Lower leg skin (tissue), 3 donors: ENCODE measurements around the gene DMKN.

Source experiments
- POLR2A ChIP-seq, 2 donors: fragments of 450-650 bp; IDR thresholded peaks; one replicate each; pipeline ENCODE4 v1.6.1; 2016 to 2017; ENCODE audit warnings: antibody characterized with exemption in 2 of 2, mild to moderate bottlenecking in 1 of 2, moderate library complexity in 1 of 2
- TF ChIP-seq, protein P1 (sequence below), 3 donors: fragments of 450-650 bp; IDR thresholded peaks; one replicate each; pipeline ENCODE4 v1.5.1; 2016; ENCODE audit warnings: antibody characterized with exemption in 3 of 3, mild to moderate bottlenecking in 3 of 3, moderate library complexity in 2 of 3

DNA sequence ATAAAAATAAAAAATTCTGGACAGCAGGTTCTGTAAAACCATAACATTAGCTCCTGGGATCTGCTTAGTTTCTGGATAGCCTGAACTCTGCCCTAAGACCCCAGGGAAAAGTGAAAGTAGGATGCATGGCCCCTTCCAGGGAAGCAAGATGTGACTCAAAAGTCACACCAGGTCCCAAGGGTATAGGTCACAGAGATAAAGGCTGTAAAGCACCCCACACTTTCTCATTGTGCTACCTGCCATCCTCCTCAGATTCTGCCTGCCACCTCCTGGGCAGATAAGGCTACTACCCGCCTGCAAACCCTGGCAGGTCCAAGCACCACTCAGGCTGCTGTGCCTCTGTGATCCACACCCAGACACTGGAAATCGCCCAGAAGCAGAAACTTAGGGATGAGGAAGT lies 44.8 kb downstream of the DMKN start:
- TF ChIP-seq POLR2A (IDR thresholded peaks at IDR 0.05) = no peak
- TF ChIP-seq, protein P1, sequence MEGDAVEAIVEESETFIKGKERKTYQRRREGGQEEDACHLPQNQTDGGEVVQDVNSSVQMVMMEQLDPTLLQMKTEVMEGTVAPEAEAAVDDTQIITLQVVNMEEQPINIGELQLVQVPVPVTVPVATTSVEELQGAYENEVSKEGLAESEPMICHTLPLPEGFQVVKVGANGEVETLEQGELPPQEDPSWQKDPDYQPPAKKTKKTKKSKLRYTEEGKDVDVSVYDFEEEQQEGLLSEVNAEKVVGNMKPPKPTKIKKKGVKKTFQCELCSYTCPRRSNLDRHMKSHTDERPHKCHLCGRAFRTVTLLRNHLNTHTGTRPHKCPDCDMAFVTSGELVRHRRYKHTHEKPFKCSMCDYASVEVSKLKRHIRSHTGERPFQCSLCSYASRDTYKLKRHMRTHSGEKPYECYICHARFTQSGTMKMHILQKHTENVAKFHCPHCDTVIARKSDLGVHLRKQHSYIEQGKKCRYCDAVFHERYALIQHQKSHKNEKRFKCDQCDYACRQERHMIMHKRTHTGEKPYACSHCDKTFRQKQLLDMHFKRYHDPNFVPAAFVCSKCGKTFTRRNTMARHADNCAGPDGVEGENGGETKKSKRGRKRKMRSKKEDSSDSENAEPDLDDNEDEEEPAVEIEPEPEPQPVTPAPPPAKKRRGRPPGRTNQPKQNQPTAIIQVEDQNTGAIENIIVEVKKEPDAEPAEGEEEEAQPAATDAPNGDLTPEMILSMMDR (IDR thresholded peaks at IDR 0.05) = peak in 1 of 3 donors; percentile 45
